Stimulated activated CD8-positive, alpha-beta memory T cell treated with anti-CD3 and anti-CD28 coated beads, Interleukin-4, amount 100 ng/mL, for 24 hours (primary cell): ENCODE data around the gene ART4.

Experiments used
- DNase-seq: peaks from one replicate; pipeline ENCODE4 v3.0.0-alpha.2; 2020; ENCODE audit warnings: low read depth

ART4 gene

GRCh38 chr12:14810167-14810952 is 33.0 kb downstream of the ART4 start:
- DNase-seq: no peak

- DNase-seq: no peak
These were observed 39.5 kb downstream of the ART4 start for GRCh38 chr12:14803830-14804160.

- peak; percentile 72 for DNase-seq
These were observed 40.1 kb downstream of the ART4 start, which contains the start of the genes C12orf60 and WBP11 for GRCh38 chr12:14803011-14803829. Gene C12orf60, plus strand, starts transcription at chr12:14803670. Its CDS starts 19,266 bp downstream, at chr12:14822936. Gene WBP11, minus strand, starts transcription at chr12:14803478. Its CDS starts 2,095 bp downstream, at chr12:14801383.

GRCh38 chr12:14802721-14803010 is 40.7 kb downstream of the ART4 start:
- DNase-seq: no peak

- no peak for DNase-seq
These were observed 41.1 kb downstream of the ART4 start for GRCh38 chr12:14802247-14802646.

- no peak for DNase-seq
These were observed 48.3 kb downstream of the ART4 start for GRCh38 chr12:14795028-14795448.

- DNase-seq: no peak
These were observed 57.8 kb downstream of the ART4 start for GRCh38 chr12:14785568-14785967.

- DNase-seq: no peak
These were observed 58.9 kb downstream of the ART4 start for GRCh38 chr12:14784471-14784870.

GRCh38 chr12:14782756-14783155 is 60.6 kb downstream of the ART4 start:
- DNase-seq: no peak

- no peak for DNase-seq
These were observed 61.8 kb downstream of the ART4 start for GRCh38 chr12:14781563-14781962.

- no peak for DNase-seq
These were observed 62.5 kb downstream of the ART4 start for GRCh38 chr12:14780859-14781258.

GRCh38 chr12:14779834-14780233 is 63.5 kb downstream of the ART4 start:
- DNase-seq: no peak

- DNase-seq: no peak
These were observed 66.1 kb downstream of the ART4 start for GRCh38 chr12:14777271-14777670.

- DNase-seq: no peak
These were observed 66.9 kb downstream of the ART4 start for GRCh38 chr12:14776236-14776961.

GRCh38 chr12:14775636-14775980 is 67.7 kb downstream of the ART4 start:
- DNase-seq: no peak
